COLO829 (cell line): Measurements from ENCODE around the gene CDKN2AIPNL.
"Not testable (repeated sequence)": the region's sequence is repeated elsewhere in the genome, so short reads cannot be mapped to it uniquely, and the experiment has no call there.

Experiments
- DNase-seq: peaks from one replicate; pipeline ENCODE4 v3.0.0; 2012; ENCODE audit warnings: low spot score

The CDKN2AIPNL gene

GRCh38 chr5:134437847-134438581 lies 26.3 kb upstream of the CDKN2AIPNL start:
- no peak for DNase-seq

GRCh38 chr5:134437340-134437846 lies 25.7 kb upstream of the CDKN2AIPNL start:
- DNase-seq = no peak

GRCh38 chr5:134436523-134437339 lies 25.1 kb upstream of the CDKN2AIPNL start:
- no peak for DNase-seq

GRCh38 chr5:134435560-134435959 lies 23.9 kb upstream of the CDKN2AIPNL start:
- no peak for DNase-seq

- DNase-seq = no peak
These were observed 21.1 kb upstream of the CDKN2AIPNL start for GRCh38 chr5:134432677-134433359.

- DNase-seq = no peak
These were observed 20.5 kb upstream of the CDKN2AIPNL start for GRCh38 chr5:134432174-134432573.

- no peak for DNase-seq
These were observed 18.4 kb upstream of the CDKN2AIPNL start for GRCh38 chr5:134430001-134430569.

- no peak for DNase-seq
These were observed 15.9 kb upstream of the CDKN2AIPNL start for GRCh38 chr5:134427540-134428041.

- no peak for DNase-seq
These were observed 14.7 kb upstream of the CDKN2AIPNL start for GRCh38 chr5:134426361-134426760.

GRCh38 chr5:134423376-134423775 lies 11.7 kb upstream of the CDKN2AIPNL start:
- DNase-seq = no peak

GRCh38 chr5:134422791-134423365 lies 11.2 kb upstream of the CDKN2AIPNL start:
- DNase-seq = no peak

- not testable (repeated sequence) for DNase-seq
These were observed 9.4 kb upstream of the CDKN2AIPNL start for GRCh38 chr5:134421038-134421437.

- DNase-seq = no peak
These were observed 8.7 kb upstream of the CDKN2AIPNL start for GRCh38 chr5:134420343-134420742.

- DNase-seq = no peak
These were observed 7.3 kb upstream of the CDKN2AIPNL start for GRCh38 chr5:134418958-134419357.

- DNase-seq = no peak
These were observed 6.0 kb upstream of the CDKN2AIPNL start for GRCh38 chr5:134417707-134418106.

GRCh38 chr5:134413046-134413445 lies 1.4 kb upstream of the CDKN2AIPNL start:
- no peak for DNase-seq

- no peak for DNase-seq
These were observed 494 bp downstream of the CDKN2AIPNL start for GRCh38 chr5:134411228-134411545.

- DNase-seq = no peak
These were observed 859 bp downstream of the CDKN2AIPNL start for GRCh38 chr5:134410822-134411221.

GRCh38 chr5:134409321-134409720 lies 2.4 kb downstream of the CDKN2AIPNL start:
- DNase-seq = no peak

- DNase-seq = no peak
These were observed 5.3 kb downstream of the CDKN2AIPNL start for GRCh38 chr5:134406390-134406789.

GRCh38 chr5:134403951-134404350 lies 7.7 kb downstream of the CDKN2AIPNL start:
- DNase-seq = no peak
